ENCODE results near the gene HBQ1. TPM values are rescaled to one million over a fixed set of nuclear protein-coding genes. Genes with fewer than 3 reads are reported as not detected.
"Not testable (repeated sequence)": the region's sequence is repeated elsewhere in the genome, so short reads cannot be mapped to it uniquely, and the experiment has no call there.

The HBQ1 gene
- total RNA-seq, 1 donor from 2014 or later = 0.96 TPM

- no peak for TF ChIP-seq CTCF (IDR thresholded peaks at IDR 0.05; ENCODE audit: insufficient read depth, low read length, poor library complexity, severe bottlenecking)
- peaks cover 15% of the 10 kb centered on the region for H3K27me3 ChIP-seq (ENCODE audit: control insufficient read depth, insufficient read depth, low read length)
- H3K4me3 ChIP-seq (ENCODE audit: low read depth, low read length) = no peak overlapping the region
- H3K36me3 ChIP-seq (ENCODE audit: control insufficient read depth, insufficient read depth, low read length) = no peaks in the 10 kb centered on the region
- DNase-seq (ENCODE audit: low read depth) = no peak
Measured at GRCh38 chr16:155031-155398, 25.2 kb upstream of the HBQ1 start.

- H3K36me3 ChIP-seq (ENCODE audit: control insufficient read depth, insufficient read depth, low read length) = no peaks in the 10 kb centered on the region
- no peak overlapping the region for H3K4me3 ChIP-seq (ENCODE audit: low read depth, low read length)
- TF ChIP-seq CTCF (IDR thresholded peaks at IDR 0.05; ENCODE audit: insufficient read depth, low read length, poor library complexity, severe bottlenecking) = no peak
- DNase-seq (ENCODE audit: low read depth) = no peak
- peaks cover 16% of the 10 kb centered on the region for H3K27me3 ChIP-seq (ENCODE audit: control insufficient read depth, insufficient read depth, low read length)
Measured at GRCh38 chr16:159136-159849, 21.0 kb upstream of the HBQ1 start.

GRCh38 chr16:160242-160641 lies 20.0 kb upstream of the HBQ1 start:
- H3K36me3 ChIP-seq (ENCODE audit: control insufficient read depth, insufficient read depth, low read length); H3K4me3 ChIP-seq (ENCODE audit: low read depth, low read length); DNase-seq (ENCODE audit: low read depth): not testable (repeated sequence)
- H3K27me3 ChIP-seq (ENCODE audit: control insufficient read depth, insufficient read depth, low read length) = peaks cover 16% of the 10 kb centered on the region

- peaks cover 21% of the 10 kb centered on the region for H3K27me3 ChIP-seq (ENCODE audit: control insufficient read depth, insufficient read depth, low read length)
Measured at GRCh38 chr16:160691-161190, 19.5 kb upstream of the HBQ1 start.

GRCh38 chr16:162271-162991 lies 17.8 kb upstream of the HBQ1 start:
- no peak for TF ChIP-seq CTCF (IDR thresholded peaks at IDR 0.05; ENCODE audit: insufficient read depth, low read length, poor library complexity, severe bottlenecking)
- no peak for DNase-seq (ENCODE audit: low read depth)
- H3K4me3 ChIP-seq (ENCODE audit: low read depth, low read length) = no peak overlapping the region
- no peaks in the 10 kb centered on the region for H3K36me3 ChIP-seq (ENCODE audit: control insufficient read depth, insufficient read depth, low read length)
- H3K27me3 ChIP-seq (ENCODE audit: control insufficient read depth, insufficient read depth, low read length) = peaks cover 36% of the 10 kb centered on the region

More at GRCh38 chr16:160691-161190, 19.5 kb upstream of the HBQ1 start:
- Histone ChIP-seq H3K4me3 (ENCODE audit: low read depth, low read length) (no peak overlapping the region), H3K36me3 (ENCODE audit: control insufficient read depth, insufficient read depth, low read length) (no peaks in the 10 kb centered on the region)
- TF ChIP-seq CTCF (IDR thresholded peaks at IDR 0.05; ENCODE audit: insufficient read depth, low read length, poor library complexity, severe bottlenecking) = no peak
- DNase-seq (ENCODE audit: low read depth) = no peak

- peaks cover 41% of the 10 kb centered on the region for H3K27me3 ChIP-seq (ENCODE audit: control insufficient read depth, insufficient read depth, low read length)
- not testable (repeated sequence) for H3K4me3 ChIP-seq (ENCODE audit: low read depth, low read length); H3K36me3 ChIP-seq (ENCODE audit: control insufficient read depth, insufficient read depth, low read length); DNase-seq (ENCODE audit: low read depth)
Measured at GRCh38 chr16:163139-163538, 17.1 kb upstream of the HBQ1 start.

GRCh38 chr16:163696-164095 lies 16.6 kb upstream of the HBQ1 start:
- not testable (repeated sequence) for H3K36me3 ChIP-seq (ENCODE audit: control insufficient read depth, insufficient read depth, low read length); DNase-seq (ENCODE audit: low read depth); H3K4me3 ChIP-seq (ENCODE audit: low read depth, low read length)
- H3K27me3 ChIP-seq (ENCODE audit: control insufficient read depth, insufficient read depth, low read length) = peaks cover 46% of the 10 kb centered on the region

GRCh38 chr16:164134-164823 lies 16.0 kb upstream of the HBQ1 start:
- not testable (repeated sequence) for H3K4me3 ChIP-seq (ENCODE audit: low read depth, low read length); DNase-seq (ENCODE audit: low read depth); H3K36me3 ChIP-seq (ENCODE audit: control insufficient read depth, insufficient read depth, low read length)
- peaks cover 50% of the 10 kb centered on the region for H3K27me3 ChIP-seq (ENCODE audit: control insufficient read depth, insufficient read depth, low read length)
